Brain microvascular endothelial cell (primary cell): ENCODE data around the gene FAM131A.

ENCODE experiments used
- DNase-seq: peaks from one replicate; pipeline ENCODE4 v3.0.0-alpha.2; 2020
- H3K27ac ChIP-seq: fragments of 250-450 bp; sonication (Bioruptor Pico); 2 replicates; pipeline ENCODE4 v1.5.1; 2020; ENCODE audit warnings: mild to moderate bottlenecking, moderate library complexity
- H3K27me3 ChIP-seq: fragments of 250-450 bp; sonication (Bioruptor Pico); replicated peaks from 2 replicates; pipeline ENCODE4 v1.5.1; 2020; ENCODE audit warnings: mild to moderate bottlenecking
- H3K36me3 ChIP-seq: fragments of 250-450 bp; sonication (Bioruptor Pico); replicated peaks from 2 replicates; pipeline ENCODE4 v1.5.1; 2020; ENCODE audit warnings: mild to moderate bottlenecking
- H3K4me3 ChIP-seq: 2 replicates; pipeline ENCODE4 v1.5.1; 2011; ENCODE audit warnings: low read depth, mild to moderate bottlenecking, control low read depth, low read length, moderate library complexity
- CTCF ChIP-seq: IDR thresholded peaks from 2 replicates; pipeline ENCODE4 v1.5.1; 2011; ENCODE audit warnings: low read depth, mild to moderate bottlenecking, moderate library complexity, low read length, control low read depth, inconsistent platforms; ENCODE audit errors: missing control alignments
- in situ Hi-C: cut with HindIII; loops from 2 replicates; pipeline ENCODE4 v1.10.0; 2017; ENCODE audit warnings: low sequenced_read_pairs, low pct_ligation_motif_present

The FAM131A gene

GRCh38 chr3:184388936-184389230 lies 51.5 kb downstream of the FAM131A start:
- no peak for TF ChIP-seq CTCF
- H3K27me3 ChIP-seq = peaks cover 7% of the 10 kb centered on the region
- DNase-seq = no peak
- H3K36me3 ChIP-seq = no peaks in the 10 kb centered on the region
- H3K4me3 ChIP-seq = no peak overlapping the region
- no peak overlapping the region for H3K27ac ChIP-seq
- in situ Hi-C loops = no loop called here

- no peak for TF ChIP-seq CTCF
- peaks cover 7% of the 10 kb centered on the region for H3K27me3 ChIP-seq
- no peak overlapping the region for H3K27ac ChIP-seq
- no peak for DNase-seq
- in situ Hi-C loops = no loop called here
- H3K36me3 ChIP-seq = no peaks in the 10 kb centered on the region
- H3K4me3 ChIP-seq = no peak overlapping the region
Measured at GRCh38 chr3:184389384-184389783, 52.0 kb downstream of the FAM131A start.

GRCh38 chr3:184389935-184390528 lies 52.6 kb downstream of the FAM131A start:
- Histone ChIP-seq H3K27me3 (peaks cover 7% of the 10 kb centered on the region), H3K36me3 (no peaks in the 10 kb centered on the region), H3K4me3 (no peak overlapping the region), H3K27ac (no peak overlapping the region)
- no peak for TF ChIP-seq CTCF
- DNase-seq = no peak
- in situ Hi-C loops = no loop called here

GRCh38 chr3:184391266-184391665 lies 53.9 kb downstream of the FAM131A start:
- no peak overlapping the region for H3K27ac ChIP-seq
- in situ Hi-C loops = no loop called here
- peaks cover 7% of the 10 kb centered on the region for H3K27me3 ChIP-seq
- no peak for TF ChIP-seq CTCF
- no peak for DNase-seq
- no peaks in the 10 kb centered on the region for H3K36me3 ChIP-seq
- H3K4me3 ChIP-seq = no peak overlapping the region

GRCh38 chr3:184395320-184395660 lies 57.9 kb downstream of the FAM131A start:
- no peaks in the 10 kb centered on the region for H3K27me3 ChIP-seq
- no peak overlapping the region for H3K4me3 ChIP-seq
- in situ Hi-C loops = no loop called here
- no peak overlapping the region for H3K27ac ChIP-seq
- no peaks in the 10 kb centered on the region for H3K36me3 ChIP-seq
- no peak for DNase-seq
- no peak for TF ChIP-seq CTCF
